Measurements from ENCODE around the gene DNAH10.

GRCh38 chr12:123971449-123971769 lies 209.3 kb downstream of the DNAH10 start:
- TF ChIP-seq ZNF274 (IDR thresholded peaks at IDR 0.05; ENCODE audit: low read depth, low read length) (no peak), SUZ12 (IDR thresholded peaks at IDR 0.05; ENCODE audit: extremely low read depth, insufficient read depth, insufficient read length) (no peak), YY1 (IDR thresholded peaks at IDR 0.05; ENCODE audit: insufficient read depth, insufficient read length) (no peak)
